NCI-H82 treated with DMSO at 0.1 percent for 48 hours (cell line): ENCODE measurements around the gene ALS2CL.
"Not testable (repeated sequence)": the region's sequence is repeated elsewhere in the genome, so short reads cannot be mapped to it uniquely, and the experiment has no call there.

Source experiments
- DNase-seq: peaks from one replicate; lab custom pipeline; 2025; ENCODE audit not compliant: unreplicated experiment; lab: John Stamatoyannopoulos, UW

Gene ALS2CL

GRCh38 chr3:46693038-46693891, at the start of gene ALS2CL:
Gene ALS2CL, minus strand, starts transcription at chr3:46693679. Its CDS starts 4,239 bp downstream, at chr3:46689440.
- no peak for DNase-seq

- DNase-seq, result no peak
Measured at GRCh38 chr3:46742992-46743585, 49.6 kb upstream of the ALS2CL start.

- not testable (repeated sequence) for DNase-seq
Measured at GRCh38 chr3:46739565-46739964, 46.1 kb upstream of the ALS2CL start.

GRCh38 chr3:46737329-46737731, 43.9 kb upstream of the ALS2CL start:
- DNase-seq, result no peak

GRCh38 chr3:46736006-46736872, 42.8 kb upstream of the ALS2CL start:
- DNase-seq, result no peak

- DNase-seq, result no peak
Measured at GRCh38 chr3:46734773-46735172, 41.3 kb upstream of the ALS2CL start.

GRCh38 chr3:46733026-46733800, 39.7 kb upstream of the ALS2CL start:
- no peak for DNase-seq

GRCh38 chr3:46731795-46732194, 38.3 kb upstream of the ALS2CL start:
- DNase-seq, result no peak

- no peak for DNase-seq
Measured at GRCh38 chr3:46730819-46731218, 37.3 kb upstream of the ALS2CL start.

- no peak for DNase-seq
Measured at GRCh38 chr3:46729038-46729437, 35.6 kb upstream of the ALS2CL start.

- DNase-seq, result no peak
Measured at GRCh38 chr3:46725621-46726314, 32.3 kb upstream of the ALS2CL start.

GRCh38 chr3:46724424-46724823, 30.9 kb upstream of the ALS2CL start:
- no peak for DNase-seq

- no peak for DNase-seq
Measured at GRCh38 chr3:46722443-46722842, 29.0 kb upstream of the ALS2CL start.

GRCh38 chr3:46721009-46721408, 27.5 kb upstream of the ALS2CL start:
- no peak for DNase-seq

- no peak for DNase-seq
Measured at GRCh38 chr3:46719735-46720271, 26.3 kb upstream of the ALS2CL start.

GRCh38 chr3:46719044-46719565, 25.6 kb upstream of the ALS2CL start:
- DNase-seq, result no peak

GRCh38 chr3:46717447-46718231, 24.2 kb upstream of the ALS2CL start, which contains the start of gene PRSS50:
Gene PRSS50, minus strand, starts transcription at chr3:46717869. Its CDS starts 45 bp downstream, at chr3:46717824.
- DNase-seq, result no peak
